Activated CD4-positive, alpha-beta T cell treated with anti-CD3 and anti-CD28 coated beads, Interleukin-2, amount 10 ng/mL, durations not matched to agents 24 days and 14 days (primary cell): Measurements from ENCODE around the gene SCN11A. TPM values are rescaled to one million over a fixed set of nuclear protein-coding genes. Genes with fewer than 3 reads are reported as not detected.

Experiments used
- DNase-seq: peaks from one replicate; pipeline ENCODE4 v3.0.0; 2022
- H3K27ac Mint-ChIP-seq: one replicate; pipeline ENCODE4 v1.8.0; 2022; ENCODE audit warnings: mild to moderate bottlenecking, mixed read lengths
- H3K27me3 Mint-ChIP-seq: one replicate; pipeline ENCODE4 v1.8.0; 2022; ENCODE audit warnings: mixed read lengths
- H3K36me3 Mint-ChIP-seq: one replicate; pipeline ENCODE4 v1.8.0; 2022; ENCODE audit warnings: low read depth, mild to moderate bottlenecking, mixed read lengths
- H3K4me1 Mint-ChIP-seq: one replicate; pipeline ENCODE4 v1.8.0; 2021; ENCODE audit warnings: mixed read lengths
- H3K4me3 Mint-ChIP-seq: one replicate; pipeline ENCODE4 v1.8.0; 2022; ENCODE audit warnings: mild to moderate bottlenecking, moderate library complexity, mixed read lengths
- H3K9me3 Mint-ChIP-seq: one replicate; pipeline ENCODE4 v1.8.0; 2021; ENCODE audit warnings: mixed read lengths
- intact Hi-C: fragments of 100-400 bp; cut with micrococcal nuclease; formaldehyde crosslinking; loops from one replicate; pipeline ENCODE4 v1.15.1; 2023
- total RNA-seq: library from RNA; stranded (reverse); gene quantifications from 2 replicates; pipeline ENCODE4 v1.2.3, GENCODE V29; 2022

Gene SCN11A
- not detected in 2 replicates for total RNA-seq

GRCh38 chr3:39051649-39052561 lies at the start of gene SCN11A, which contains the start of gene WDR48:
TSS of gene SCN11A (minus strand) at chr3:39051944. CDS start at chr3:38950362, 101,582 bp downstream.
TSS of gene WDR48 (plus strand) at chr3:39052016. CDS start at chr3:39052026, 10 bp downstream.
- Mint-ChIP-seq H3K36me3 (peaks cover 5% of the 10 kb centered on the region), H3K9me3 (peaks cover 5% of the 10 kb centered on the region), H3K4me3 (peak within 1 kb of the TSS; percentile 92), H3K4me1 (peaks cover 22% of the 10 kb centered on the region), H3K27me3 (peaks cover 2% of the 10 kb centered on the region), H3K27ac (peak within 1 kb of the TSS; percentile 96)
- peak; percentile 98 for DNase-seq
- intact Hi-C loops, result loop anchor here (1.0 to 5.0 kb wide), 3 partner anchors 55 to 354 kb away; partner anchors contain the start of genes GORASP1, RPSA, SLC25A38 and TTC21A

DNA sequence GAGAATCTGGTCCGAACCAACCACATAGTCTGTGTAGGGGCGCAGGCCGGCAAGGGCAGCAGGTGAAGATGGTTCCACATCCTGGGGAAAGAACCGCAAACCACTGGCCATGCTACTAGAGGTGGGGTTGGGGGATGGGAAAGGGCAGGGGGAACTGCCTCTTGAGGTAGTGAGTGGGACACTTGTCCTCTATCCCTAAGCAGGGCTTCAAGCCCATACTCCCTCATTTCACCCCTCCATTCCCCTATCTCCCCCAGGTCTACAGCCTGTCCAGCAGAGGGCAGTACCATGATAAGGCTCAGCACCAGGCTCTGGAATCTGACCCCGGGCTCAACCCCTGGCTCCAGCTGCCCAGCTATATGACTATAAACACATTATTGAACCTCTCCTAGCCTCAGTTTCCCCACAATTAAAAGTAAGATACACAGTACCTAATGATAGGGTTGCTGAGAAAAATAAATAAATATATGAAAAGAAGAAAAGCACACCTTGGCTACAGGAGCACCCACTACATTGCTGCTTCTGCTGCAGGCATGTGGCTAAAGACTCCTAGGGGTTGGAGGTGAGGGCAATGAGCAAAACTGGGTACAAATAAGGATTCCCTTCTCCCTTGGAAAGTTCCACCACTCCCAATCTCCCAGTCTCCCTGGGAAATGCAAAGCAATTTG lies 49.4 kb upstream of the SCN11A start:
- DNase-seq, result peak; percentile 83
- Mint-ChIP-seq H3K4me1 (peaks cover 34% of the 10 kb centered on the region), H3K27ac (no peak overlapping the region), H3K27me3 (no peaks in the 10 kb centered on the region), H3K9me3 (no peaks in the 10 kb centered on the region), H3K36me3 (peaks cover 21% of the 10 kb centered on the region), H3K4me3 (no peak overlapping the region)
- intact Hi-C loops, result loop anchor here (1.0 kb wide), 1 partner anchor 187 kb away; no protein-coding TSS in a partner anchor

- no peaks in the 10 kb centered on the region for H3K27me3 Mint-ChIP-seq
- peaks cover 27% of the 10 kb centered on the region for H3K4me1 Mint-ChIP-seq
- no peak overlapping the region for H3K27ac Mint-ChIP-seq
- no peak overlapping the region for H3K4me3 Mint-ChIP-seq
- H3K9me3 Mint-ChIP-seq, result no peaks in the 10 kb centered on the region
- peaks cover 16% of the 10 kb centered on the region for H3K36me3 Mint-ChIP-seq
- intact Hi-C loops, result no loop called here
- DNase-seq, result no peak
Observed at GRCh38 chr3:39100500-39100886, 48.7 kb upstream of the SCN11A start.

GRCh38 chr3:39099738-39100499 lies 48.2 kb upstream of the SCN11A start:
- Mint-ChIP-seq H3K9me3 (no peaks in the 10 kb centered on the region), H3K27ac (no peak overlapping the region), H3K4me1 (peaks cover 21% of the 10 kb centered on the region), H3K36me3 (peaks cover 22% of the 10 kb centered on the region), H3K4me3 (no peak overlapping the region), H3K27me3 (no peaks in the 10 kb centered on the region)
- DNase-seq, result no peak
- intact Hi-C loops, result no loop called here

DNA sequence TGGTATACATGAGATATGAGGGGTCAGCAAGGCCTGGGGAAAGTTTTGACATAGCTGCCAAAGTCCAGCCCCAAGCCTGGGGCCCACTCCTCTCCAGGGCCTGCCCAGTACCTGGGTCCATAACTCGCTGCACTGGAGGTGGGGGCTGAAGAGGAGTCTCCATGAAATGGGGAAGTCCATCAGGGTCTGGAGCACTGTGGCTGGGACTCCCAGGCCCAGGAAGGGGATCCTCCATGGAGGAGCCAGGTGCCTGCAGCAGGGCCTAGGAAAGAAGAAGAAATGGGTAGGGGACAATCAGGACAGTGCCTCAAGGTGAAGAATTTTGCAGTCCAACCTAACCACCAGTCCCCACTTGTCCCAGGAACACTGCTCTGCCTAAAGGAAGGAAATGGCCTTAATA lies 47.5 kb upstream of the SCN11A start:
- H3K4me3 Mint-ChIP-seq, result no peak overlapping the region
- H3K36me3 Mint-ChIP-seq, result peaks cover 27% of the 10 kb centered on the region
- H3K27ac Mint-ChIP-seq, result no peak overlapping the region

GRCh38 chr3:39098473-39099000 lies 46.8 kb upstream of the SCN11A start:
- intact Hi-C loops, result no loop called here
- H3K36me3 Mint-ChIP-seq, result peaks cover 33% of the 10 kb centered on the region
- no peak overlapping the region for H3K4me3 Mint-ChIP-seq
- no peak for DNase-seq
- H3K4me1 Mint-ChIP-seq, result peaks cover 17% of the 10 kb centered on the region
- H3K27ac Mint-ChIP-seq, result no peak overlapping the region
- no peaks in the 10 kb centered on the region for H3K9me3 Mint-ChIP-seq
- no peaks in the 10 kb centered on the region for H3K27me3 Mint-ChIP-seq

More for the DNA sequence above, 47.5 kb upstream of the SCN11A start:
- DNase-seq, result no peak
- intact Hi-C loops, result no loop called here
- peaks cover 20% of the 10 kb centered on the region for H3K4me1 Mint-ChIP-seq
- no peaks in the 10 kb centered on the region for H3K9me3 Mint-ChIP-seq
- no peaks in the 10 kb centered on the region for H3K27me3 Mint-ChIP-seq

DNA sequence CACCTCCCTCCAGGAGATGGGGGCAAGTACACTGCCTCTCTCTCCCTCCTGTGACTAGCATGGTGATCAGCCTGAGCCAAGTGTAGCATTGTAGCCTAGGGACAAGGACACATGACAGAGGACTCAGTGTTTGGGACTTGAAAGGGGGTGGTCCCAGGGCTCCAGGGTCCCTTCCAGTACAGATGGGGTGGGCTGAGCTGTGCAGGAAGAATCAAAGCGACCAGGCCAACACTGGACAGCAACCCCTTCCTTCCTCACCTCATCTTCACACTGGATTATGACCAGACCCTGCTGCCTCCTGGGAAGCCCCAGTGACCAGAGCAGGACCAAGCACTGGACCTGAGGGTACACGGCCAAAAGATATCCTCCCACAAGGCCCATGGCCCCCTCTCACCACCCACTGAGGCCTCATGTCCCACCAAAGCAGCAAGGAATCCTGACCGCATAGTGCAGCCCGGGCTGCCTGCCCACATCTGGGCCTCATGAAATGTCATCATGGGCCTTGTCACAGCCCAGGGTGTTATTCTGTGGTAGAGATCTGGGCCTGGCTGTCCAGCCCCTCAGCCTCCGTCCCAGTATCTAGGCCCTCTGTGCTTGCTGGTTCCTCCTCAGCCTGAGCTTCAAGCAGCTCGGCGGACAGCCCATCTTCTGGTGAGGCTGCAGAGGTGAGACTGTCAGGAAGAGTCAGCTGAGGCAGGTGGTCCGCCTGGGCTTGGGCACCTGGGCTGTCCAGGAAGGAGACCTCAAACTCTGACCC lies 46.1 kb upstream of the SCN11A start:
- Mint-ChIP-seq H3K27ac (no peak overlapping the region), H3K9me3 (no peaks in the 10 kb centered on the region), H3K4me1 (peaks cover 12% of the 10 kb centered on the region), H3K36me3 (peaks cover 35% of the 10 kb centered on the region), H3K27me3 (no peaks in the 10 kb centered on the region), H3K4me3 (no peak overlapping the region)
- no peak for DNase-seq
- intact Hi-C loops, result no loop called here

GRCh38 chr3:39096775-39097174 lies 45.0 kb upstream of the SCN11A start:
- intact Hi-C loops, result no loop called here
- Mint-ChIP-seq H3K27ac (no peak overlapping the region), H3K36me3 (peaks cover 39% of the 10 kb centered on the region)

GRCh38 chr3:39095778-39096177 lies 44.0 kb upstream of the SCN11A start:
- Mint-ChIP-seq H3K4me3 (no peak overlapping the region), H3K36me3 (peaks cover 39% of the 10 kb centered on the region), H3K9me3 (no peaks in the 10 kb centered on the region), H3K4me1 (no peaks in the 10 kb centered on the region), H3K27me3 (no peaks in the 10 kb centered on the region), H3K27ac (no peak overlapping the region)
- no peak for DNase-seq
- intact Hi-C loops, result no loop called here

More at GRCh38 chr3:39096775-39097174, 45.0 kb upstream of the SCN11A start:
- no peak for DNase-seq
- Mint-ChIP-seq H3K27me3 (no peaks in the 10 kb centered on the region), H3K9me3 (no peaks in the 10 kb centered on the region), H3K4me3 (no peak overlapping the region), H3K4me1 (peaks cover 5% of the 10 kb centered on the region)

GRCh38 chr3:39094851-39095677 lies 43.3 kb upstream of the SCN11A start:
- intact Hi-C loops, result no loop called here
- Mint-ChIP-seq H3K4me3 (no peak overlapping the region), H3K36me3 (peaks cover 45% of the 10 kb centered on the region), H3K27ac (no peak overlapping the region), H3K27me3 (no peaks in the 10 kb centered on the region), H3K9me3 (no peaks in the 10 kb centered on the region), H3K4me1 (no peaks in the 10 kb centered on the region)
- no peak for DNase-seq

- Mint-ChIP-seq H3K36me3 (peaks cover 59% of the 10 kb centered on the region), H3K27ac (no peak overlapping the region), H3K4me1 (peaks cover 3% of the 10 kb centered on the region), H3K4me3 (no peak overlapping the region), H3K27me3 (no peaks in the 10 kb centered on the region), H3K9me3 (no peaks in the 10 kb centered on the region)
- intact Hi-C loops, result no loop called here
- peak; percentile 54 for DNase-seq
Observed at GRCh38 chr3:39090922-39091321, 39.2 kb upstream of the SCN11A start.

DNA sequence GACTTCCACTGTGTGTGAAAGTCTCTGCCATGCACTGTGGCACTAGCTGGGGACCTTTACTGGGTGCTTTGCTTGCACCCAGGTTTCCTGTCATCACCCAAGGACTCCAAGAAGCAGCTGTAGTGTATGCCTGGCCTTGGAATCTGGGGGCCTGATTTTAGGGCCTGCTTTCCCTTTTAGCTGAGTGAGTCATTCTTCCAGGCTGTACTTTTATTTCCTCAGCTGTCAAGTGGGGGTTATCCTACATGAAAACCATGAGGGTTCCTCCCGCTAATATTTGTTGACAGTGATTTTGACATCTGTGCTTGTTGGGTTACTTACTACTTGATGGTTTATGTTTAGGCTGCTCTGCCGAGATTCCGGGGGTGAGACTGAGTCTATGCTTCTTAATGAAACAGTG lies 37.1 kb upstream of the SCN11A start:
- Mint-ChIP-seq H3K4me1 (peaks cover 3% of the 10 kb centered on the region), H3K27ac (peak overlapping the region; percentile 37), H3K4me3 (no peak overlapping the region), H3K9me3 (no peaks in the 10 kb centered on the region), H3K36me3 (peaks cover 54% of the 10 kb centered on the region), H3K27me3 (no peaks in the 10 kb centered on the region)
- intact Hi-C loops, result no loop called here
- DNase-seq, result peak; percentile 47
